ENCODE data around the gene RDH12.

DNA sequence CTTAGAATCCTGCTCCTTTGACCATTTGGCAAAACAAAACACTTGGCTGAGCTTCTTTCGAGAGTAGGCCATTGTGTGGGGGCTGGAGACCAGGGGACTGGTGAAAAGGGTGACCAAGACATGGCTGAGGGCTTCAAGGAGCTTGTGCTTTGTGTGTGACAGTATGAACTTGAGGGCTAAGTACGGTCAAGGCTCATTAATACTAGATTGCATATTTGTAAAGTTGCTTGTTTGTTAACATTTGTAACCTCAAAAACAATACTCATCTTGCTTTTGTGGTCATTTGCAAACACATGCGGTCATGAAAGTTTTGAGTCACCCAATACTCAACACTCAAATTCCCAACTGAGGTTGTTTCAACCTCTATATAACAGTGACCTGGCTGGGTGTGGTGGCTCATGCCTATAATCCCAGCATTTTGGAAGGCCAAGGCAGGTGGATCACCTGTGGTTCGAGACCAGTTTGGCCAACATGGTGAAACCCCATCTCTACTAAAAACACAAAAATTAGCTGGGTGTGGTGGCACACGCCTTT is 72.2 kb downstream of the RDH12 start:
- TF ChIP-seq EZH2 (IDR thresholded peaks at IDR 0.05) (no peak), POLR2AphosphoS5 (IDR thresholded peaks at IDR 0.05; ENCODE audit: borderline replicate concordance, low read depth, low read length) (no peak)
